MM.1S (cell line): ENCODE results near the gene UBE2E2.

Experiments used
- DNase-seq: peaks from one replicate; pipeline ENCODE4 v3.0.0-alpha.2; 2015
- H2AFZ ChIP-seq: fragments of 300-600 bp; sonication (generic); 2 replicates; pipeline ENCODE4 v1.6.0; 2016; ENCODE audit warnings: antibody characterized with exemption, low read length
- H3F3A ChIP-seq: fragments of 300-600 bp; sonication (generic); 2 replicates; pipeline ENCODE4 v1.6.1; 2016; ENCODE audit warnings: mild to moderate bottlenecking, antibody characterized with exemption, low read length, moderate library complexity, mixed read lengths; ENCODE audit not compliant: insufficient read depth
- H3K27ac ChIP-seq: fragments of 300-600 bp; sonication (generic); 2 replicates; pipeline ENCODE4 v1.5.1; 2016; ENCODE audit warnings: mild to moderate bottlenecking, low read length
- H3K27me3 ChIP-seq: fragments of 300-600 bp; sonication (generic); replicated peaks from 2 replicates; pipeline ENCODE4 v1.6.0; 2016; ENCODE audit warnings: low read length; ENCODE audit not compliant: insufficient read depth
- H3K36me3 ChIP-seq: fragments of 300-600 bp; sonication (generic); replicated peaks from 2 replicates; pipeline ENCODE4 v1.6.1; 2016; ENCODE audit warnings: mild to moderate bottlenecking, low read length, mixed read lengths; ENCODE audit not compliant: insufficient read depth
- H3K4me1 ChIP-seq: fragments of 300-600 bp; sonication (generic); 2 replicates; pipeline ENCODE4 v1.6.1; 2016; ENCODE audit warnings: low read length, mixed read lengths
- H3K4me2 ChIP-seq: fragments of 300-600 bp; sonication (generic); 2 replicates; pipeline ENCODE4 v1.6.0; 2016; ENCODE audit warnings: low read depth, low read length
- H3K4me3 ChIP-seq: fragments of 300-600 bp; sonication (generic); 2 replicates; pipeline ENCODE4 v1.5.1; 2016; ENCODE audit warnings: low read length, mixed read lengths
- H3K79me2 ChIP-seq: fragments of 300-600 bp; sonication (generic); 2 replicates; pipeline ENCODE4 v1.6.1; 2016; ENCODE audit warnings: mixed run types, low read length, mixed read lengths
- H3K9ac ChIP-seq: fragments of 300-600 bp; sonication (generic); 2 replicates; pipeline ENCODE4 v1.6.1; 2016; ENCODE audit warnings: low read length, mixed read lengths
- H3K9me2 ChIP-seq: fragments of 300-600 bp; sonication (generic); replicated peaks from 2 replicates; pipeline ENCODE4 v1.6.1; 2016; ENCODE audit warnings: mild to moderate bottlenecking, low read length, mixed read lengths; ENCODE audit not compliant: insufficient read depth
- H3K9me3 ChIP-seq: fragments of 300-600 bp; sonication (generic); replicated peaks from 2 replicates; pipeline ENCODE4 v1.6.1; 2016; ENCODE audit warnings: mild to moderate bottlenecking, low read length, mixed read lengths; ENCODE audit not compliant: insufficient read depth
- H4K20me1 ChIP-seq: fragments of 300-600 bp; sonication (generic); 2 replicates; pipeline ENCODE4 v1.6.1; 2016; ENCODE audit warnings: mild to moderate bottlenecking, low read length, moderate library complexity, mixed read lengths; ENCODE audit not compliant: insufficient read depth
- CTCF ChIP-seq: fragments of 300-600 bp; sonication (generic); IDR thresholded peaks from 2 replicates; pipeline ENCODE4 v1.5.1; 2016; ENCODE audit warnings: antibody characterized with exemption, low read length, mixed read lengths
- EZH2 ChIP-seq: fragments of 300-600 bp; sonication (generic); optimal IDR thresholded peaks from 2 replicates; pipeline ENCODE3; 2017; ENCODE audit warnings: low read depth, mild to moderate bottlenecking, antibody characterized with exemption, low read length, mixed read lengths
- EZH2phosphoT487 ChIP-seq: fragments of 300-600 bp; sonication (generic); IDR thresholded peaks from 2 replicates; pipeline ENCODE4 v1.6.1; 2018; ENCODE audit warnings: antibody characterized with exemption, low read length

UBE2E2 gene

GRCh38 chr3:23437484-23438145 lies 234.5 kb downstream of the UBE2E2 start:
- no peak overlapping the region for H3K4me3 ChIP-seq
- no peaks in the 10 kb centered on the region for H3K36me3 ChIP-seq
- H3K27ac ChIP-seq, result no peak overlapping the region
- 0 out of 2 replicates have a peak, but pooled peaks cover 4% of the 10 kb centered on the region for H3K9me2 ChIP-seq
- H4K20me1 ChIP-seq, result no peaks in the 10 kb centered on the region
- H3K4me1 ChIP-seq, result no peaks in the 10 kb centered on the region
- peaks cover 21% of the 10 kb centered on the region for H3K79me2 ChIP-seq
- H3F3A ChIP-seq, result no peaks in the 10 kb centered on the region
- no peak for DNase-seq
- no peaks in the 10 kb centered on the region for H3K27me3 ChIP-seq
- no peak for TF ChIP-seq EZH2phosphoT487
- TF ChIP-seq EZH2, result no peak
- TF ChIP-seq CTCF, result no peak
- no peak overlapping the region for H3K9ac ChIP-seq
- H3K4me2 ChIP-seq, result no peak overlapping the region
- H2AFZ ChIP-seq, result no peak overlapping the region
- H3K9me3 ChIP-seq, result no peaks in the 10 kb centered on the region

- Histone ChIP-seq H3K9ac (no peak overlapping the region), H4K20me1 (no peaks in the 10 kb centered on the region), H3K9me2 (0 out of 2 replicates have a peak, but pooled peaks cover 4% of the 10 kb centered on the region), H3K27ac (no peak overlapping the region), H2AFZ (no peak overlapping the region), H3K79me2 (peaks cover 29% of the 10 kb centered on the region), H3K4me1 (peaks cover 7% of the 10 kb centered on the region), H3K4me2 (no peak overlapping the region), H3K4me3 (no peak overlapping the region), H3K36me3 (no peaks in the 10 kb centered on the region), H3K27me3 (no peaks in the 10 kb centered on the region), H3K9me3 (no peaks in the 10 kb centered on the region), H3F3A (no peaks in the 10 kb centered on the region)
- no peak for TF ChIP-seq EZH2phosphoT487
- TF ChIP-seq EZH2, result no peak
- TF ChIP-seq CTCF, result no peak
- DNase-seq, result no peak
Observed at GRCh38 chr3:23438657-23439056, 235.5 kb downstream of the UBE2E2 start.

- no peak for DNase-seq
- Histone ChIP-seq H4K20me1 (no peaks in the 10 kb centered on the region), H3K9ac (no peak overlapping the region), H3K9me3 (no peaks in the 10 kb centered on the region), H3K27me3 (no peaks in the 10 kb centered on the region), H3K36me3 (no peaks in the 10 kb centered on the region), H3K4me2 (no peak overlapping the region), H3K4me1 (peaks cover 7% of the 10 kb centered on the region), H3F3A (no peaks in the 10 kb centered on the region), H3K79me2 (peaks cover 34% of the 10 kb centered on the region), H3K9me2 (0 out of 2 replicates have a peak, but pooled peaks cover 1% of the 10 kb centered on the region), H3K27ac (no peak overlapping the region), H3K4me3 (no peak overlapping the region), H2AFZ (no peak overlapping the region)
- TF ChIP-seq EZH2phosphoT487 (no peak), CTCF (no peak), EZH2 (no peak)
Observed at GRCh38 chr3:23439080-23439479, 236.0 kb downstream of the UBE2E2 start.
